ENCODE measurements around the gene CLEC9A. TPM values are rescaled to one million over a fixed set of nuclear protein-coding genes. Genes with fewer than 3 reads are reported as not detected.
"Not testable (repeated sequence)": the region's sequence is repeated elsewhere in the genome, so short reads cannot be mapped to it uniquely, and the experiment has no call there.

CLEC9A gene
- total and polyA plus RNA-seq, 12 donors, result 0.07 to 0.23 (median 0.14) TPM; not detected in 7

GRCh38 chr12:10018386-10018785 is 12.1 kb upstream of the CLEC9A start:
- Histone ChIP-seq H3K4me1 (replicated peaks in 1 of 2) (no peaks in the 10 kb centered on the region), H3K36me3 (replicated peaks in 1 of 2) (no peaks in the 10 kb centered on the region), H3K9me3 (replicated peaks in 1 of 3) (no peaks in the 10 kb centered on the region), H3K4me3 (no peak overlapping the region), H3K27me3 (no peaks in the 10 kb centered on the region), H3K27ac (no peak overlapping the region)
- TF ChIP-seq CTCF (IDR thresholded peaks at IDR 0.05) (no peak), POLR2A (IDR thresholded peaks at IDR 0.05) (no peak)
- WGBS, 4 donors, result 70 to 82% (median 73%) methylated on average over 5 of the region's 5 CpGs
- intact Hi-C loops (cut with DNase I), result no loop called here
- DNase-seq, result no peak

- TF ChIP-seq CTCF (IDR thresholded peaks at IDR 0.05) (no peak), POLR2A (IDR thresholded peaks at IDR 0.05) (no peak)
- Histone ChIP-seq H3K4me3 (no peak overlapping the region), H3K36me3 (replicated peaks in 1 of 2) (no peaks in the 10 kb centered on the region)
Measured at GRCh38 chr12:10021342-10021741, 9.1 kb upstream of the CLEC9A start.

DNA sequence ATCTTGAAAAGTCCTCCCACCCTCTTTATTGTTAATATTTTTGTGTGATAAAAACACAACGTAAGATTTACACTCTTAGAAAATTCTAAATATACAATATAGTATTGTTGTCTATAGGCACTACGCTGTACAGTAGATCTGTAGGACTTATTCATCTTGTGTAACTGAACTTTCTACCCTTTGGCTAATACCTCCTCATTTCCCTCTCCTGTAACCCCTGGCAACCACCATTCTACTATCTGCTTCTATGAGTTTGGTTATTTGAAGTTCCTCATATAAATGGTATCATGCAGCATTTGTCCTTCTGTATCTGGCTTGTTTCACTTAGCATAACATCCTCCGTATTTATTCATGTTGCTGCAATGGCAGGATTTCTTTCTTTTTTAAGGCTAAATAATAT is 5.2 kb upstream of the CLEC9A start:
- no peak overlapping the region for H3K27ac ChIP-seq
- H3K36me3 ChIP-seq (replicated peaks in 1 of 2), result no peaks in the 10 kb centered on the region
- WGBS, 4 donors, result 62 to 92% (median 79%) methylated on average over 3 of the region's 3 CpGs
- intact Hi-C loops (cut with DNase I), result no loop called here
- no peaks in the 10 kb centered on the region for H3K27me3 ChIP-seq
- no peak overlapping the region for H3K4me3 ChIP-seq
- H3K9me3 ChIP-seq (replicated peaks in 1 of 3), result no peaks in the 10 kb centered on the region
- no peaks in the 10 kb centered on the region for H3K4me1 ChIP-seq (replicated peaks in 1 of 2)
- TF ChIP-seq CTCF (IDR thresholded peaks at IDR 0.05), result no peak
- no peak for DNase-seq

More at GRCh38 chr12:10021342-10021741, 9.1 kb upstream of the CLEC9A start:
- intact Hi-C loops (cut with DNase I), result no loop called here
- no peaks in the 10 kb centered on the region for H3K9me3 ChIP-seq (replicated peaks in 1 of 3)
- no peaks in the 10 kb centered on the region for H3K4me1 ChIP-seq (replicated peaks in 1 of 2)
- H3K27ac ChIP-seq, result no peak overlapping the region
- no peak for DNase-seq
- WGBS, 4 donors, result 58 to 81% (median 80%) methylated on average over 3 of the region's 3 CpGs
- H3K27me3 ChIP-seq, result no peaks in the 10 kb centered on the region

- H3K27ac ChIP-seq; H3K4me1 ChIP-seq (replicated peaks in 1 of 2); H3K27me3 ChIP-seq; intact Hi-C loops (cut with DNase I); DNase-seq; H3K4me3 ChIP-seq; H3K36me3 ChIP-seq (replicated peaks in 1 of 2); H3K9me3 ChIP-seq (replicated peaks in 1 of 3): not testable (repeated sequence)
- WGBS, 4 donors, result 72 to 83% (median 77%) methylated on average over 4 of the region's 4 CpGs
Measured at GRCh38 chr12:10026666-10027065, 3.8 kb upstream of the CLEC9A start.

DNA sequence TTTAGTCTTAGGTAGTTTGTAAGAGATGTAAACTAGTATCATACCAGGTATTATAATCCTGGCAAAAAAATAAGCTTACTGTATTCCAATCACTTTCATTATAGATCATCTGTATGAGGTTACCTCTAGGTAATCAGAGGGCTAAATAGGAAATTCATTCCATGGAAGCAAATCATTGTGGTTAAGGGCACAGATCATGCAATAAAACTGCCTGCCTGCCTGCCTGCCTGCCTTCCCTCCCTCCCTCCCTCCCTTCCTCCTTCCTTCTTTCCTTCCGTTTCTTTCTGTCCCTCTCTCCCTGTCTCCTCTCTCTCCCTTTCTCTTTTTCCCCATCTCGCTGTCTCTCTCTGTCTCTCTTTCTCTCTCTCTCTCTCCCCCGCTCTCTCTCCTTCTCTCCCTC is 3.2 kb upstream of the CLEC9A start:
- Histone ChIP-seq H3K27ac (peak overlapping the region in 1 of 5 donors; percentile 55), H3K4me1 (replicated peaks in 1 of 2) (no peaks in the 10 kb centered on the region), H3K4me3 (no peak overlapping the region), H3K27me3 (no peaks in the 10 kb centered on the region), H3K9me3 (replicated peaks in 1 of 3) (no peaks in the 10 kb centered on the region), H3K36me3 (replicated peaks in 1 of 2) (no peaks in the 10 kb centered on the region)
- intact Hi-C loops (cut with DNase I), result no loop called here
- TF ChIP-seq CTCF (IDR thresholded peaks at IDR 0.05), result no peak
- no peak for TF ChIP-seq POLR2A (IDR thresholded peaks at IDR 0.05)
- WGBS, 4 donors, result 60 to 66% (median 62%) methylated on average over 3 of the region's 3 CpGs
- no peak for DNase-seq
